Lower lobe of right lung (tissue), 2 donors: Measurements from ENCODE around the gene SLC39A10. TPM values are rescaled to one million over a fixed set of nuclear protein-coding genes. Genes with fewer than 3 reads are reported as not detected.

ENCODE experiments used
- ATAC-seq, 2 donors: fragments of 200-7000 bp; cut with Tn5 transposase; one replicate each; pipeline ENCODE4 v1.9.1; 2020 to 2022; ENCODE audit warnings: mild to moderate bottlenecking in 2 of 2, moderate library complexity in 2 of 2
- DNase-seq: peaks from one replicate; pipeline ENCODE4 v3.0.0-alpha.2; 2020
- H3K27ac ChIP-seq: fragments of 200-600 bp; one replicate; pipeline ENCODE4 v1.8.0; 2022
- H3K27me3 ChIP-seq: fragments of 200-600 bp; one replicate; pipeline ENCODE4 v1.8.0; 2022; ENCODE audit warnings: low read depth
- H3K36me3 ChIP-seq: fragments of 200-600 bp; one replicate; pipeline ENCODE4 v1.8.0; 2022; ENCODE audit warnings: mild to moderate bottlenecking
- H3K4me1 ChIP-seq: fragments of 200-600 bp; one replicate; pipeline ENCODE4 v1.8.0; 2022
- H3K4me3 ChIP-seq: fragments of 200-600 bp; one replicate; pipeline ENCODE4 v1.8.0; 2022; ENCODE audit warnings: mild to moderate bottlenecking
- H3K9me3 ChIP-seq: fragments of 200-600 bp; one replicate; pipeline ENCODE4 v1.8.0; 2022
- intact Hi-C: fragments of 100-400 bp; cut with DNase I; formaldehyde crosslinking; loops from one replicate; pipeline ENCODE4 v1.11.0; 2022
- total RNA-seq: library from RNA; stranded (reverse); fragmentation: NEBNext Ultra II Directional; extraction: Animal tissue kit (Norgen Biotek cat#: 25700); gene quantifications from one replicate; pipeline ENCODE4 v1.2.1, GENCODE V29; 2021
- TF ChIP-seq, protein P1 (sequence below): fragments of 200-600 bp; IDR thresholded peaks from one replicate; pipeline ENCODE4 v1.8.0; 2022; ENCODE audit warnings: antibody characterized with exemption, mild to moderate bottlenecking
- donor health status: DM: no; HTN: yes; CAD: no; lungs with severe emphysema.

The SLC39A10 gene
- total RNA-seq, 1 donor from 2014 or later = 37.2 TPM

- intact Hi-C loops = no loop called here
- Histone ChIP-seq H3K27me3 (no peaks in the 10 kb centered on the region), H3K27ac (no peak overlapping the region), H3K4me1 (no peaks in the 10 kb centered on the region), H3K36me3 (peaks cover 20% of the 10 kb centered on the region), H3K9me3 (no peaks in the 10 kb centered on the region), H3K4me3 (no peak overlapping the region)
- TF ChIP-seq, protein P1, sequence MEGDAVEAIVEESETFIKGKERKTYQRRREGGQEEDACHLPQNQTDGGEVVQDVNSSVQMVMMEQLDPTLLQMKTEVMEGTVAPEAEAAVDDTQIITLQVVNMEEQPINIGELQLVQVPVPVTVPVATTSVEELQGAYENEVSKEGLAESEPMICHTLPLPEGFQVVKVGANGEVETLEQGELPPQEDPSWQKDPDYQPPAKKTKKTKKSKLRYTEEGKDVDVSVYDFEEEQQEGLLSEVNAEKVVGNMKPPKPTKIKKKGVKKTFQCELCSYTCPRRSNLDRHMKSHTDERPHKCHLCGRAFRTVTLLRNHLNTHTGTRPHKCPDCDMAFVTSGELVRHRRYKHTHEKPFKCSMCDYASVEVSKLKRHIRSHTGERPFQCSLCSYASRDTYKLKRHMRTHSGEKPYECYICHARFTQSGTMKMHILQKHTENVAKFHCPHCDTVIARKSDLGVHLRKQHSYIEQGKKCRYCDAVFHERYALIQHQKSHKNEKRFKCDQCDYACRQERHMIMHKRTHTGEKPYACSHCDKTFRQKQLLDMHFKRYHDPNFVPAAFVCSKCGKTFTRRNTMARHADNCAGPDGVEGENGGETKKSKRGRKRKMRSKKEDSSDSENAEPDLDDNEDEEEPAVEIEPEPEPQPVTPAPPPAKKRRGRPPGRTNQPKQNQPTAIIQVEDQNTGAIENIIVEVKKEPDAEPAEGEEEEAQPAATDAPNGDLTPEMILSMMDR = no peak
- DNase-seq (no peak), ATAC-seq (no peak)
These were observed 76.8 kb downstream of the SLC39A10 start for GRCh38 chr2:195733831-195734230.

DNA sequence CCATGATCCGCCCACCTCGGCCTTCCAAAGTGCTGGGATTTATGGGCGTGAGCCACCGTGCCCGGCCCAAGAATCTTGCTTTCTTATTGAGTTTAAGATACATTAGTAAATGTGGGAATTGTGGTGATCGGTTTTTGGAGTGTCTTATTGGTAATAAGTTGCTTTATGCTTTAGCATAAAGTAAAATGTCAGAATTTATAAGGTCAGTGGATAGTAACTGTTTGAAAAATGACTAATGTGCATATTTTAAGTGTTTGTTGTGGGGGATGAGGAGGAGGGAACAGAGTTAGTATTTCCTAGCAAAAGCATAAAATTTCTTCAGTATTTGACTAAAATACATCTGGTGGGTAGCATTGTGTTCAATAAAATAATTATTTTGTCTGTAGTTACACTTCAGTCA, 77.4 kb downstream of the SLC39A10 start:
- no peak for ATAC-seq
- no peak overlapping the region for H3K27ac ChIP-seq
- intact Hi-C loops = no loop called here
- peaks cover 18% of the 10 kb centered on the region for H3K36me3 ChIP-seq
- H3K4me1 ChIP-seq = no peaks in the 10 kb centered on the region
- no peaks in the 10 kb centered on the region for H3K27me3 ChIP-seq
- H3K9me3 ChIP-seq = no peaks in the 10 kb centered on the region
- no peak overlapping the region for H3K4me3 ChIP-seq
- TF ChIP-seq, protein P1 = no peak
- no peak for DNase-seq

GRCh38 chr2:195734931-195735330, 77.9 kb downstream of the SLC39A10 start:
- ATAC-seq (no peak), DNase-seq (no peak)
- H3K4me1 ChIP-seq = no peaks in the 10 kb centered on the region
- H3K27ac ChIP-seq = no peak overlapping the region
- intact Hi-C loops = no loop called here
- no peaks in the 10 kb centered on the region for H3K9me3 ChIP-seq
- TF ChIP-seq, protein P1 = no peak
- no peaks in the 10 kb centered on the region for H3K27me3 ChIP-seq
- H3K4me3 ChIP-seq = no peak overlapping the region
- H3K36me3 ChIP-seq = peaks cover 21% of the 10 kb centered on the region

GRCh38 chr2:195735347-195735746, 78.3 kb downstream of the SLC39A10 start:
- no peaks in the 10 kb centered on the region for H3K27me3 ChIP-seq
- H3K36me3 ChIP-seq = peaks cover 18% of the 10 kb centered on the region
- no peak overlapping the region for H3K4me3 ChIP-seq
- TF ChIP-seq, protein P1 = no peak
- ATAC-seq = no peak
- intact Hi-C loops = no loop called here
- H3K4me1 ChIP-seq = no peaks in the 10 kb centered on the region
- no peak for DNase-seq
- no peaks in the 10 kb centered on the region for H3K9me3 ChIP-seq
- H3K27ac ChIP-seq = no peak overlapping the region

GRCh38 chr2:195737511-195738325, 80.7 kb downstream of the SLC39A10 start:
- H3K27ac ChIP-seq = no peak overlapping the region
- TF ChIP-seq, protein P1 = no peak
- no peaks in the 10 kb centered on the region for H3K27me3 ChIP-seq
- no peaks in the 10 kb centered on the region for H3K4me1 ChIP-seq
- no peak for DNase-seq
- no peaks in the 10 kb centered on the region for H3K9me3 ChIP-seq
- ATAC-seq = no peak
- no peak overlapping the region for H3K4me3 ChIP-seq
- peaks cover 5% of the 10 kb centered on the region for H3K36me3 ChIP-seq
- intact Hi-C loops = no loop called here
